GM12878 (cell line): ENCODE measurements around the gene GALNT17.

Experiments used
- ATF7 ChIP-seq: fragments of 450-650 bp; IDR thresholded peaks from 2 replicates; pipeline ENCODE4 v1.6.1; 2016; ENCODE audit warnings: low read depth, mild to moderate bottlenecking
- SPI1 ChIP-seq: IDR thresholded peaks from 2 replicates; pipeline ENCODE4 v1.6.1; 2011; ENCODE audit warnings: low read depth, mild to moderate bottlenecking, low read length, moderate library complexity, borderline replicate concordance; ENCODE audit not compliant: insufficient read depth
- YY1 ChIP-seq: IDR thresholded peaks from 2 replicates; pipeline ENCODE4 v1.6.1; 2011; ENCODE audit warnings: low read depth, mild to moderate bottlenecking, low read length
- TF ChIP-seq, protein P1 (sequence below), 3 experiments: IDR thresholded peaks in 2 of 3; conservative IDR thresholded peaks in 1 of 3; 2 replicates each; pipeline ENCODE4 v1.5.1; 2011; ENCODE audit warnings: low read depth in 3 of 3, low read length in 3 of 3, mild to moderate bottlenecking in 3 of 3, control low read depth in 2 of 3, moderate library complexity in 2 of 3, inconsistent platforms in 1 of 3, mixed read lengths in 1 of 3; ENCODE audit not compliant: control insufficient read depth in 2 of 3, insufficient read depth in 1 of 3; ENCODE audit errors: extremely low read depth in 1 of 3
- TF ChIP-seq, protein P2 (sequence below): fragments of 450-650 bp; formaldehyde crosslinking; IDR thresholded peaks from 2 replicates; pipeline ENCODE4 v1.4.0; 2022; ENCODE audit warnings: mild to moderate bottlenecking, moderate library complexity

- no peak for TF ChIP-seq YY1
- TF ChIP-seq SPI1 = no peak
- TF ChIP-seq, protein P1, sequence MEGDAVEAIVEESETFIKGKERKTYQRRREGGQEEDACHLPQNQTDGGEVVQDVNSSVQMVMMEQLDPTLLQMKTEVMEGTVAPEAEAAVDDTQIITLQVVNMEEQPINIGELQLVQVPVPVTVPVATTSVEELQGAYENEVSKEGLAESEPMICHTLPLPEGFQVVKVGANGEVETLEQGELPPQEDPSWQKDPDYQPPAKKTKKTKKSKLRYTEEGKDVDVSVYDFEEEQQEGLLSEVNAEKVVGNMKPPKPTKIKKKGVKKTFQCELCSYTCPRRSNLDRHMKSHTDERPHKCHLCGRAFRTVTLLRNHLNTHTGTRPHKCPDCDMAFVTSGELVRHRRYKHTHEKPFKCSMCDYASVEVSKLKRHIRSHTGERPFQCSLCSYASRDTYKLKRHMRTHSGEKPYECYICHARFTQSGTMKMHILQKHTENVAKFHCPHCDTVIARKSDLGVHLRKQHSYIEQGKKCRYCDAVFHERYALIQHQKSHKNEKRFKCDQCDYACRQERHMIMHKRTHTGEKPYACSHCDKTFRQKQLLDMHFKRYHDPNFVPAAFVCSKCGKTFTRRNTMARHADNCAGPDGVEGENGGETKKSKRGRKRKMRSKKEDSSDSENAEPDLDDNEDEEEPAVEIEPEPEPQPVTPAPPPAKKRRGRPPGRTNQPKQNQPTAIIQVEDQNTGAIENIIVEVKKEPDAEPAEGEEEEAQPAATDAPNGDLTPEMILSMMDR (IDR thresholded peaks at IDR 0.05 in 2 of 3, conservative IDR thresholded peaks at IDR 0.05 in 1 of 3; ENCODE audit: control insufficient read depth in 2 of 3, extremely low read depth in 1 of 3, insufficient read depth in 1 of 3, low read depth in 3 of 3, low read length in 3 of 3) = no peak
- TF ChIP-seq, protein P2, sequence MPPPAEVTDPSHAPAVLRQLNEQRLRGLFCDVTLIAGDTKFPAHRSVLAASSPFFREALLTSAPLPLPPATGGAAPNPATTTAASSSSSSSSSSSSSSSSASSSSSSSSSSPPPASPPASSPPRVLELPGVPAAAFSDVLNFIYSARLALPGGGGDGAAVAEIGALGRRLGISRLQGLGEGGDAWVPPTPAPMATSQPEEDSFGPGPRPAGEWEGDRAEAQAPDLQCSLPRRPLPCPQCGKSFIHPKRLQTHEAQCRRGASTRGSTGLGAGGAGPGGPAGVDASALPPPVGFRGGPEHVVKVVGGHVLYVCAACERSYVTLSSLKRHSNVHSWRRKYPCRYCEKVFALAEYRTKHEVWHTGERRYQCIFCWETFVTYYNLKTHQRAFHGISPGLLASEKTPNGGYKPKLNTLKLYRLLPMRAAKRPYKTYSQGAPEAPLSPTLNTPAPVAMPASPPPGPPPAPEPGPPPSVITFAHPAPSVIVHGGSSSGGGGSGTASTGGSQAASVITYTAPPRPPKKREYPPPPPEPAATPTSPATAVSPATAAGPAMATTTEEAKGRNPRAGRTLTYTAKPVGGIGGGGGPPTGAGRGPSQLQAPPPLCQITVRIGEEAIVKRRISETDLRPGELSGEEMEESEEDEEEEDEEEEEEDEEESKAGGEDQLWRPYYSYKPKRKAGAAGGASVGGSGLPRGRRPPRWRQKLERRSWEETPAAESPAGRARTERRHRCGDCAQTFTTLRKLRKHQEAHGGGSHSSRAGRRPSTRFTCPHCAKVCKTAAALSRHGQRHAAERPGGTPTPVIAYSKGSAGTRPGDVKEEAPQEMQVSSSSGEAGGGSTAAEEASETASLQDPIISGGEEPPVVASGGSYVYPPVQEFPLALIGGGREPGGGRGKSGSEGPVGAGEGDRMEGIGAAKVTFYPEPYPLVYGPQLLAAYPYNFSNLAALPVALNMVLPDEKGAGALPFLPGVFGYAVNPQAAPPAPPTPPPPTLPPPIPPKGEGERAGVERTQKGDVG (CRISPR knock-in tag) = no peak
- no peak for TF ChIP-seq ATF7
Observed at GRCh38 chr7:71598553-71598952, 466.6 kb downstream of the GALNT17 start.
